CD4-positive, alpha-beta T cell treated with Interleukin-17A for 1 hour (primary cell): ENCODE results near the gene TGFBR2.

Source experiments
- DNase-seq: peaks from one replicate; pipeline ENCODE4 v3.0.0-alpha.2; 2020

The TGFBR2 gene

GRCh38 chr3:30695302-30696061 is 89.1 kb downstream of the TGFBR2 start:
- DNase-seq = no peak

GRCh38 chr3:30696403-30696819 is 90.0 kb downstream of the TGFBR2 start:
- DNase-seq = no peak

- DNase-seq = no peak
Measured at GRCh38 chr3:30696896-30697295, 90.5 kb downstream of the TGFBR2 start.

- no peak for DNase-seq
Measured at GRCh38 chr3:30698549-30698948, 92.1 kb downstream of the TGFBR2 start.

GRCh38 chr3:30699927-30700326 is 93.5 kb downstream of the TGFBR2 start:
- DNase-seq = no peak

GRCh38 chr3:30700702-30701321 is 94.4 kb downstream of the TGFBR2 start:
- DNase-seq = no peak

- no peak for DNase-seq
Measured at GRCh38 chr3:30702038-30702827, 95.8 kb downstream of the TGFBR2 start.

GRCh38 chr3:30702828-30703397 is 96.5 kb downstream of the TGFBR2 start:
- no peak for DNase-seq

- no peak for DNase-seq
Measured at GRCh38 chr3:30704931-30705890, 98.8 kb downstream of the TGFBR2 start.

- DNase-seq = no peak
Measured at GRCh38 chr3:30707825-30708224, 101.4 kb downstream of the TGFBR2 start.

GRCh38 chr3:30708472-30708871 is 102.1 kb downstream of the TGFBR2 start:
- DNase-seq = no peak

- no peak for DNase-seq
Measured at GRCh38 chr3:30710017-30710416, 103.6 kb downstream of the TGFBR2 start.

GRCh38 chr3:30711151-30711550 is 104.8 kb downstream of the TGFBR2 start:
- DNase-seq = no peak

- DNase-seq = no peak
Measured at GRCh38 chr3:30711867-30712266, 105.5 kb downstream of the TGFBR2 start.

- DNase-seq = no peak
Measured at GRCh38 chr3:30712991-30713390, 106.6 kb downstream of the TGFBR2 start.

- no peak for DNase-seq
Measured at GRCh38 chr3:30713885-30714503, 107.6 kb downstream of the TGFBR2 start.

GRCh38 chr3:30719536-30719935 is 113.1 kb downstream of the TGFBR2 start:
- no peak for DNase-seq

- DNase-seq = no peak
Measured at GRCh38 chr3:30720586-30721313, 114.3 kb downstream of the TGFBR2 start.

- DNase-seq = no peak
Measured at GRCh38 chr3:30721314-30721634, 114.9 kb downstream of the TGFBR2 start.

- no peak for DNase-seq
Measured at GRCh38 chr3:30723211-30723610, 116.8 kb downstream of the TGFBR2 start.

GRCh38 chr3:30724863-30725262 is 118.5 kb downstream of the TGFBR2 start:
- DNase-seq = no peak
